ENCODE measurements around the gene NMNAT2. TPM values are rescaled to one million over a fixed set of nuclear protein-coding genes. Genes with fewer than 3 reads are reported as not detected.

Gene NMNAT2
- total and polyA plus RNA-seq, 9 donors: 0.24 to 2.5 (median 0.77) TPM; not detected in 1

- H3K27me3 ChIP-seq: no peaks in the 10 kb centered on the region
- 66 to 72% (median 67%) methylated on average over 4 of the region's 4 CpGs for WGBS, 3 donors
- H3K4me1 ChIP-seq (ENCODE audit: insufficient read depth): no peaks in the 10 kb centered on the region
- intact Hi-C loops (cut with DNase I): loop anchor here in 1 of 4 donors (5.0 kb wide), 1 partner anchor 86 kb away; no protein-coding TSS in a partner anchor
- TF ChIP-seq, protein P1, sequence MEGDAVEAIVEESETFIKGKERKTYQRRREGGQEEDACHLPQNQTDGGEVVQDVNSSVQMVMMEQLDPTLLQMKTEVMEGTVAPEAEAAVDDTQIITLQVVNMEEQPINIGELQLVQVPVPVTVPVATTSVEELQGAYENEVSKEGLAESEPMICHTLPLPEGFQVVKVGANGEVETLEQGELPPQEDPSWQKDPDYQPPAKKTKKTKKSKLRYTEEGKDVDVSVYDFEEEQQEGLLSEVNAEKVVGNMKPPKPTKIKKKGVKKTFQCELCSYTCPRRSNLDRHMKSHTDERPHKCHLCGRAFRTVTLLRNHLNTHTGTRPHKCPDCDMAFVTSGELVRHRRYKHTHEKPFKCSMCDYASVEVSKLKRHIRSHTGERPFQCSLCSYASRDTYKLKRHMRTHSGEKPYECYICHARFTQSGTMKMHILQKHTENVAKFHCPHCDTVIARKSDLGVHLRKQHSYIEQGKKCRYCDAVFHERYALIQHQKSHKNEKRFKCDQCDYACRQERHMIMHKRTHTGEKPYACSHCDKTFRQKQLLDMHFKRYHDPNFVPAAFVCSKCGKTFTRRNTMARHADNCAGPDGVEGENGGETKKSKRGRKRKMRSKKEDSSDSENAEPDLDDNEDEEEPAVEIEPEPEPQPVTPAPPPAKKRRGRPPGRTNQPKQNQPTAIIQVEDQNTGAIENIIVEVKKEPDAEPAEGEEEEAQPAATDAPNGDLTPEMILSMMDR (IDR thresholded peaks at IDR 0.05): no peak
- TF ChIP-seq EP300 (IDR thresholded peaks at IDR 0.05): no peak
- TF ChIP-seq POLR2A (IDR thresholded peaks at IDR 0.05): no peak
- no peaks in the 10 kb centered on the region for H3K9me3 ChIP-seq
- DNase-seq: no peak
- no peak overlapping the region for H3K4me3 ChIP-seq
- H3K27ac ChIP-seq: no peak overlapping the region
- no peaks in the 10 kb centered on the region for H3K36me3 ChIP-seq
Measured at GRCh38 chr1:183361081-183361480, 57.1 kb downstream of the NMNAT2 start.

GRCh38 chr1:183360473-183360872 is 57.7 kb downstream of the NMNAT2 start:
- TF ChIP-seq, protein P1 (IDR thresholded peaks at IDR 0.05): no peak
- TF ChIP-seq POLR2A (IDR thresholded peaks at IDR 0.05): no peak
- TF ChIP-seq EP300 (IDR thresholded peaks at IDR 0.05): no peak
- DNase-seq: no peak

GRCh38 chr1:183356534-183357182 is 61.5 kb downstream of the NMNAT2 start:
- H3K36me3 ChIP-seq: no peaks in the 10 kb centered on the region
- intact Hi-C loops (cut with DNase I): no loop called here
- no peak for TF ChIP-seq POLR2A (IDR thresholded peaks at IDR 0.05)
- TF ChIP-seq, protein P1 (IDR thresholded peaks at IDR 0.05): no peak
- TF ChIP-seq EP300 (IDR thresholded peaks at IDR 0.05): no peak
- H3K4me3 ChIP-seq: no peak overlapping the region
- H3K27me3 ChIP-seq: no peaks in the 10 kb centered on the region
- WGBS, 3 donors: 67 to 82% (median 67%) methylated on average over 6 of the region's 6 CpGs
- H3K9me3 ChIP-seq: no peaks in the 10 kb centered on the region
- no peak for DNase-seq
- no peak overlapping the region for H3K27ac ChIP-seq
- no peaks in the 10 kb centered on the region for H3K4me1 ChIP-seq (ENCODE audit: insufficient read depth)

More at GRCh38 chr1:183360473-183360872, 57.7 kb downstream of the NMNAT2 start:
- H3K27me3 ChIP-seq: no peaks in the 10 kb centered on the region
- no peak overlapping the region for H3K27ac ChIP-seq
- H3K4me3 ChIP-seq: no peak overlapping the region
- intact Hi-C loops (cut with DNase I): loop anchor here in 1 of 4 donors (5.0 kb wide), 1 partner anchor 87 kb away; no protein-coding TSS in a partner anchor
- no peaks in the 10 kb centered on the region for H3K36me3 ChIP-seq
- no peaks in the 10 kb centered on the region for H3K4me1 ChIP-seq (ENCODE audit: insufficient read depth)
- 47 to 51% (median 49%) methylated on average over 5 of the region's 5 CpGs for WGBS, 3 donors
- no peaks in the 10 kb centered on the region for H3K9me3 ChIP-seq

DNA sequence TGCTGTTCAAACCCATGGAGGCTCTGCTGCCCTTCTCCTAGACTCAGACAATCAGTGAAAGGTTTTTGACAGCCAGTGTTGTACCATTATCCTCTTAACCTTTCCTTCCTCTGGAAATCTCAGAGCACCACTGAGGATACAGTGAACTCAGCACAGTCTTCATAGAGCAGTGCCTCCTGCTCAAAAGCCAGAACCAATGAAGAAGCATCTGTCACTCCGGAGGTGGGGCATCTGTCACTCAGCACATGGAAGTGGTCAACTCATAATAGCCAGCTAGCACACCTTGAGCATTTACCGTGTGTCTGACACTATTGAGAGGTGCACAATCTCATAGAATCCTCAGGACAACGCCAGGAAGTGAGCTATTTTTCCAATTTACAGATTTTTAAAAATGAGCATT is 62.4 kb downstream of the NMNAT2 start:
- Histone ChIP-seq H3K9me3 (no peaks in the 10 kb centered on the region), H3K4me1 (ENCODE audit: insufficient read depth) (no peaks in the 10 kb centered on the region), H3K36me3 (no peaks in the 10 kb centered on the region), H3K4me3 (no peak overlapping the region), H3K27ac (no peak overlapping the region), H3K27me3 (no peaks in the 10 kb centered on the region)
- WGBS, 3 donors: 86 to 91% (median 87%) methylated on average over 3 of the region's 3 CpGs
- intact Hi-C loops (cut with DNase I): no loop called here
- TF ChIP-seq POLR2A (IDR thresholded peaks at IDR 0.05) (no peak), EP300 (IDR thresholded peaks at IDR 0.05) (no peak)
- no peak for DNase-seq

DNA sequence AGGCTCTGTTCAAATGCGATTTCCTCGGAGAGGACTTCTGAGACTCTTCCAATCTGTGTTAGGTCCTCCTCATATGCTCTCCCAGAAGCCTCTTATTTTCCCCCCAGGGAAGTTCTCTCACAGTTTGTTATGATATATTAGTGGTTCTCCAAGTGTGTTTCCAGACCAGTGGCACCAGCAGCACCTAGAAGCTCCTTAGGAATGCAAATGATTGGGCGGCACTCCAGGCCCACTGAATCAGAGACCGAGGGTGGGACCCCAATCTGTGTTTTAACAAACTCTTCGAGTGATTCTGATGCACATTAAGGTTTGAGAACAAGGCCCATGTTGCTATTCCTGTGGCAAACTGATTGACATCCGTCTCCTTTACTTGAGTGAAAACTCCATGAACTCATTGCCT is 63.0 kb downstream of the NMNAT2 start:
- H3K36me3 ChIP-seq: no peaks in the 10 kb centered on the region
- no peak for DNase-seq
- intact Hi-C loops (cut with DNase I): no loop called here
- no peaks in the 10 kb centered on the region for H3K4me1 ChIP-seq (ENCODE audit: insufficient read depth)
- H3K9me3 ChIP-seq: no peaks in the 10 kb centered on the region
- H3K27ac ChIP-seq: no peak overlapping the region
- no peaks in the 10 kb centered on the region for H3K27me3 ChIP-seq
- 87 to 91% (median 88%) methylated on average over 6 of the region's 6 CpGs for WGBS, 3 donors
- TF ChIP-seq, protein P1 (IDR thresholded peaks at IDR 0.05): no peak
- TF ChIP-seq POLR2A (IDR thresholded peaks at IDR 0.05) (no peak), EP300 (IDR thresholded peaks at IDR 0.05) (no peak)
- H3K4me3 ChIP-seq: no peak overlapping the region

Data from ovary (tissue), 9 donors.